GM18858 (cell line): ENCODE results near the gene KCNAB3.
"Not testable (repeated sequence)": the region's sequence is repeated elsewhere in the genome, so short reads cannot be mapped to it uniquely, and the experiment has no call there.

Source experiments
- ATAC-seq: cut with Tn5 transposase; IDR thresholded peaks from one replicate; pipeline ENCODE4 v1.9.1; 2021; ENCODE audit not compliant: unreplicated experiment

Gene KCNAB3

GRCh38 chr17:7929158-7930023 is at the start of gene KCNAB3:
TSS of gene KCNAB3 (minus strand) at chr17:7929856. CDS start at chr17:7929435, 421 bp downstream.
- ATAC-seq: no peak

DNA sequence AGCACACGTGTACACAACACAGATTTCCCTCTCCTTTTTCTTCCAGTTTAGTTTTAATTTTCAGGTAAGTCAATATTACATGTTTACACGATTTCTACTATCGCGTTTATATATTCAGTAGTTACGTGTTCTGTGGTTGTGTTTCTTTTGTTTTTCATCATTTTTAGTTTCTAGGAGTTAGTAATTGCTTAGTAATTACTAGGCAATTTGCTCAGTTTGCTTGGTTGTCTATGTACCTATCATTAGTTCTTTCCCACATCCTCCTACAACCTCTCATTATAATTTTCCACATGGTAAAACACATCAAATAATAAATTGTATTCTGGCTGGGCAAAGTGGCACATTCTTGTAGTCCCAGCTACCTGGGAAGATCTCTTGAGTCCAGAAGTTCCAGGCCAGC is 48.1 kb upstream of the KCNAB3 start:
- ATAC-seq: no peak

DNA sequence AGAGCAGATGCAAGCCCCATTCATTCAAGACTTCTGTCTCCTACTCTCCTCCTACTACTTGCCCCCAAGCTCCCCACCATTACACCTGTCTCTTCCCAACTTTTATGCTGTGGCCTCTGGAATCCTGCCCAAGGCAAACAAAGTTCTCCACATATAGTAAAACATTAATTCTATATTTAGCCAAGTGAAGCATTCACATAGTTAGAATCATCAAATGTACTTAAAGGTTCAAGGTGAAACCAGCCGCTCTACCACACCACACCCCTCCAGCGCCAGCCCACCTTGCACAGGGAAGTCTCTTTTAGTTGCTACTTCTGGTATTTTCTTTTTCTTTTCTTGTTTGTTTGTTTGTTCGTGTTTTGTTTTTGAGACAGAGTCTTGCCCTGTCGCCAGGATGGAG is 47.4 kb upstream of the KCNAB3 start:
- ATAC-seq: no peak

DNA sequence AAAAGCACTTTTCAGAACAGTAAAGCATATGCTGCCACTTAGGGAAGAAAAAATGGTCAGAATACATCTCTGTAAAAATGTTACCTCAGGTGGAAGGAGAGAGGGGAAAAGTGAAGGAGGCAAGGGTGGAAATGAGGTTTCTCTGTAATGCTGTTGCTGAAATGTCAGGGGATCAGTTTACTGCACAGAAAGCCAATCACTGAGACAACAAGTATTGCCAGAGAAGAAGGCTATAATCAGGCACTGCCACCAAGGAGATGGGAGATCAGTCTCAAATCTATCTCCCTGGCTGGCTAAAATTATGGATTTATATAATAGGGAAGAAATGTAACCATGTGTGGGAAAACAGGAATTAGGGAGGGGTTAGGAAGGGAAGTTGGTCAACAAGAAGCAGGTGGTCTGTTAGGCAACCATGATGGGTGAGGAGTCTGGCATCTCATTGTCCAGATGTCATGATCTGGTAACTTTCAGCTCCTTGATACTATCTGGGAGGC is 45.0 kb upstream of the KCNAB3 start:
- no peak for ATAC-seq

GRCh38 chr17:7972131-7972785 is 42.6 kb upstream of the KCNAB3 start:
- ATAC-seq: no peak

DNA sequence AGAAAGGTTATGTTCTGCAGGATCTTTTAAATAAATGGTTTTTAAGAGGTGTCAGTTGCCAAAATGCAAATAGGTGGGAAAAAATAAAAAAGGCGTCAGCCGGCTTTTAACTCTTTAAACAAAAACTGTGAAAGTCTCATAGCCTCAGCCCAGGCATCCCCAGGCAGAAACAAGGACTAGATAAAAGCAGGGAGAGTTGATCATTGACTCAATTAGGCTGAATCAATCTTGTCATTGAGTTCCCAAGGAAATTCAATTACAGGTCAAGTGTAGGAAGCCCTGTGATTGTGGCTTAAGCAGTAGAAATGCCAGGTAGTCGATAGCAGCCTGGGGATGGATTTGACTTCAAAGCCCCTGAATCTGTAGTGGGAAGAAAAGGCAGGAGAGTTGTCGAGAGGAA is 42.0 kb upstream of the KCNAB3 start:
- ATAC-seq: no peak

GRCh38 chr17:7969433-7969832 is 39.8 kb upstream of the KCNAB3 start:
- no peak for ATAC-seq

- no peak for ATAC-seq
Observed at GRCh38 chr17:7967751-7968150, 38.1 kb upstream of the KCNAB3 start.

DNA sequence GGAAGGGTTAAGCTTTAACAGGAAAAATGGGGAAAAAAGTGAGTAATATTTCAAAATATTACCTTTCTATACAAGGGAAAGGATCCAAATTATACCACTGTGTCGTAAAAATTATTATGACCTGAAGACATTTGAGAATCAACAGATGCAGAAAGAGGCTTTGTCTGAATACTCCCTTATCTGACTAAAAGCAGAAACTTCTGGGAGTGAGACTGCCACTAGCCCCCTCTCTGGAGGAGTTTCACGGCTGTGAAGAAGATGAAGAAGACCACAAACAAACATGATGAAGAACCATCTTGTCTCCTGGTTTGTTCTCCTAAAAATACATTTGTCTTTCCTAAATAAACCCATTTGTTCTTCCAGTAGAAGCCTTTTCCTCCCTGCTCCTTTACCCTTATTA is 31.8 kb upstream of the KCNAB3 start:
- no peak for ATAC-seq

DNA sequence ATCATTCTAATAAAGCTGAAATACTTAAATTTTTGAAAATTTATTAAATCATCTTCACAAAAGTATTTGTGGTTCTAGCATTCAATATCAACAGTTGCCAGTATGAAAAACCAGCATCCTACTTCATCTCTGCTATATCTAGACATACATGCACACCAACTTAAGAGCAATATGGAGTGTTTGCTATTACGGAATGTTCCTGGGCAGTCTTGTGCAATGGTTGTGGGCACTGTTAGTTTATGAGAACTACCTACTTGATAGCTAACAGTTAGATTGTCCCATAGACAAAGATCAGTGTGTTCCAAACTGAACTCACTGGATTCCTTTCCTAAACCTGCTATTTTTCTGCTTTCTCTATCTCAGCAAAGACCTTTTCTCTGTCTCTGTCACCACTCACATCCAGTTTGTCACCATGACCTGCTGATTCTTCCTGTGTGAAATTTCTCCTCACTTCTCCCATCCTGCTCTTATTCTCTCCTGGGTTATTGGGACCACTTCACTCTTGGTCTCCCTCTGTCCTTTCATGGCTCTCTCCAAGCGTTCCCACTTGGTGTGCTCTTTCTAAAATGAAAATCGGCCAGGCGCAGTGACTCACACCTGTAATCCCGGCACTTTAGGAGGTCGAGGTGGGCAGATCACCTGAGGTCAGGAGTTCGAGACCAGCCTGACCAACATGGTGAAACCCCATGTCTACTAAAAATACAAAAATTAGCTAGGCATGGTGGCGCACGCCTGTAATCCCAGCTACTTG is 30.0 kb upstream of the KCNAB3 start:
- no peak for ATAC-seq

GRCh38 chr17:7956228-7956965 is 26.7 kb upstream of the KCNAB3 start:
- ATAC-seq: no peak

GRCh38 chr17:7955414-7956227 is 26.0 kb upstream of the KCNAB3 start:
- no peak for ATAC-seq

GRCh38 chr17:7953266-7953665 is 23.6 kb upstream of the KCNAB3 start:
- ATAC-seq: not testable (repeated sequence)

- ATAC-seq: peak; percentile 58
Observed at GRCh38 chr17:7951143-7951792, 21.6 kb upstream of the KCNAB3 start.

DNA sequence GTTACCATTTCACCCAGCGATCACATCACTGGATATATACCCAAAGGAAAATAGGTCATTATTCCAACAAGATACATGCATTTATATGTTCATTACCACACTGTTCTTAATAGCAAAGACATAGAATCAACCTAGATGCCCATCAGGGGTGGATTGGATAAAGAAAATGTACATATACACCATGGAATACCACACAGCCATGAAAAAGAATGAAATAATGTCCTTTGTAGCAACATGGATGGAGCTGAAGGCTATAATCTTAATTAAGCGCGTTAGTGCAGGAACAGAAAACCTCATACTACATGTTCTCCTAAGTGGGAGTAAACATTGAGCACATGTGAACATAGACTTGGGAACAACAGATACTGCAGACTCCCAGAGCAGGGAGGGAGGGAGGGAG is 20.9 kb upstream of the KCNAB3 start:
- no peak for ATAC-seq

GRCh38 chr17:7947651-7948050 is 18.0 kb upstream of the KCNAB3 start:
- ATAC-seq: no peak

DNA sequence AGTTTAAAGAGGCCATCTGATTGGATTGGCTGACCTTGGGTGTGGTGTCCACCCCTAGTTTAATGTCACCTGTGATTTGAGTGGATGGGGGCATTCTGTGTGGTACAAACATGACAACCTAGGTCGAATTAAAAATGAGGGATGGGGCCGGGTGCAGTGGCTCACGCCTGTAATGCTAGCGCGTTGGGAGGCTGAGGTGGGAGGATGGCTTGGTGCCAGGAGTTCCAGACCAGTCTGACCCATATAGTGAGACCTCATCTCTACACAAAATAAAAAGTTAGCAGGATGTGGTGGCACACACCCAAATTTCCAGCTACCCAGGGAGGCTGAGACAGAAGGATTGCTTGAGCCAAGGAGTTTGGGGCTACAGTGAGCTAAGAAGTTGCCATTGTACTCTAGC is 16.8 kb upstream of the KCNAB3 start:
- ATAC-seq: no peak

- ATAC-seq: no peak
Observed at GRCh38 chr17:7945651-7946050, 16.0 kb upstream of the KCNAB3 start.

- no peak for ATAC-seq
Observed at GRCh38 chr17:7944326-7944725, 14.7 kb upstream of the KCNAB3 start.

GRCh38 chr17:7943291-7943690 is 13.6 kb upstream of the KCNAB3 start:
- ATAC-seq: no peak
